ENCODE measurements around the gene MZT1.

GRCh38 chr13:72692884-72693514 is 34.4 kb downstream of the MZT1 start:
- no peak for TF ChIP-seq CTCF (IDR thresholded peaks at IDR 0.05)
- TF ChIP-seq POLR2A (IDR thresholded peaks at IDR 0.05), result no peak

All from right lobe of liver (tissue), 4 donors.